Measurements from ENCODE around the gene ATP6V1G3.

ATP6V1G3 gene

GRCh38 chr1:198523182-198523950, 17.1 kb downstream of the ATP6V1G3 start:
- DNase-seq (ENCODE audit: low read depth in 2 of 2): no peak
- H3K4me3 ChIP-seq (replicated peaks in 1 of 2; ENCODE audit: low read depth in 2 of 2, low read length in 2 of 2): no peak overlapping the region
- no peak for TF ChIP-seq CTCF (IDR thresholded peaks at IDR 0.05; ENCODE audit: low read depth, low read length)

- no peak for TF ChIP-seq CTCF (IDR thresholded peaks at IDR 0.05; ENCODE audit: low read depth, low read length)
- no peak overlapping the region for H3K4me3 ChIP-seq (replicated peaks in 1 of 2; ENCODE audit: low read depth in 2 of 2, low read length in 2 of 2)
- DNase-seq (ENCODE audit: low read depth in 2 of 2): no peak
Observed at GRCh38 chr1:198520524-198521254, 19.8 kb downstream of the ATP6V1G3 start.

GRCh38 chr1:198519639-198520501, 20.6 kb downstream of the ATP6V1G3 start:
- no peak for TF ChIP-seq CTCF (IDR thresholded peaks at IDR 0.05; ENCODE audit: low read depth, low read length)
- no peak overlapping the region for H3K4me3 ChIP-seq (replicated peaks in 1 of 2; ENCODE audit: low read depth in 2 of 2, low read length in 2 of 2)
- DNase-seq (ENCODE audit: low read depth in 2 of 2): peak in 1 of 2 donors; percentile 12

- H3K4me3 ChIP-seq (replicated peaks in 1 of 2; ENCODE audit: low read depth in 2 of 2, low read length in 2 of 2): no peak overlapping the region
- DNase-seq (ENCODE audit: low read depth in 2 of 2): no peak
- TF ChIP-seq CTCF (IDR thresholded peaks at IDR 0.05; ENCODE audit: low read depth, low read length): no peak
Observed at GRCh38 chr1:198517623-198518199, 22.8 kb downstream of the ATP6V1G3 start.

- no peak for DNase-seq (ENCODE audit: low read depth in 2 of 2)
- H3K4me3 ChIP-seq (replicated peaks in 1 of 2; ENCODE audit: low read depth in 2 of 2, low read length in 2 of 2): no peak overlapping the region
- TF ChIP-seq CTCF (IDR thresholded peaks at IDR 0.05; ENCODE audit: low read depth, low read length): no peak
Observed at GRCh38 chr1:198500096-198500495, 40.4 kb downstream of the ATP6V1G3 start.

GRCh38 chr1:198499588-198499987, 40.9 kb downstream of the ATP6V1G3 start:
- no peak for TF ChIP-seq CTCF (IDR thresholded peaks at IDR 0.05; ENCODE audit: low read depth, low read length)
- DNase-seq (ENCODE audit: low read depth in 2 of 2): no peak
- no peak overlapping the region for H3K4me3 ChIP-seq (replicated peaks in 1 of 2; ENCODE audit: low read depth in 2 of 2, low read length in 2 of 2)

Measured in cardiac fibroblast (primary cell).